Right lobe of liver (tissue), 4 donors: ENCODE measurements around the gene TBC1D13.

Source experiments
- POLR2A ChIP-seq: fragments of 450-650 bp; IDR thresholded peaks from one replicate; pipeline ENCODE4 v1.6.1; 2017; ENCODE audit warnings: antibody characterized with exemption, mild to moderate bottlenecking
- TF ChIP-seq, protein P1 (sequence below), 4 donors: fragments of 200-600 bp in 3 of 4; fragments of 450-650 bp in 1 of 4; IDR thresholded peaks; one replicate each; pipeline versions ENCODE4 v1.5.1 to v1.8.0; 2016 to 2022; ENCODE audit warnings: antibody characterized with exemption in 4 of 4, mild to moderate bottlenecking in 2 of 4
- donor health status: DM: no; HTN: no; CAD: no.
- donor health status: DM: no; HTN: no; CAD: no.
- donor health status: DM: no; HTN: yes; CAD: no.

DNA sequence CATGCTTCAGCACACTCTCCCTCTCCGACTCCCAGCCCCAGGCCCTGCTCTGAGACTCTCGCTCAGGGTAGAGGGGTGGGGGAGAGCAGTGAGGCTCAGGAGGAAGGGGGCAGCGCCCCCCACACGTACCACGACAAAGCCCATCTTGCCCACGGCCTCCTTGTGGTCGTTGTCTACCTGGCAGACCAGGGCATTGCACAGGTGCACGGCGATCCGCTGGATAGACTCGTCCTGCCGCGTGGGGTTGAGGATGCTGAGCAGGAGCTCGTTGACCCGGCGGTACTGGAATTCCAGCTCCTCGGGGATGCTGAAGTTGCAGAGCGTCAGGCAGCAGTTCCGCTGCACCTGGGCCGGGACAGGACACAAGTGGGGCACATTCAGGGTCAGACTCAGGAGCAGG, 44.7 kb upstream of the TBC1D13 start:
- TF ChIP-seq, protein P1, sequence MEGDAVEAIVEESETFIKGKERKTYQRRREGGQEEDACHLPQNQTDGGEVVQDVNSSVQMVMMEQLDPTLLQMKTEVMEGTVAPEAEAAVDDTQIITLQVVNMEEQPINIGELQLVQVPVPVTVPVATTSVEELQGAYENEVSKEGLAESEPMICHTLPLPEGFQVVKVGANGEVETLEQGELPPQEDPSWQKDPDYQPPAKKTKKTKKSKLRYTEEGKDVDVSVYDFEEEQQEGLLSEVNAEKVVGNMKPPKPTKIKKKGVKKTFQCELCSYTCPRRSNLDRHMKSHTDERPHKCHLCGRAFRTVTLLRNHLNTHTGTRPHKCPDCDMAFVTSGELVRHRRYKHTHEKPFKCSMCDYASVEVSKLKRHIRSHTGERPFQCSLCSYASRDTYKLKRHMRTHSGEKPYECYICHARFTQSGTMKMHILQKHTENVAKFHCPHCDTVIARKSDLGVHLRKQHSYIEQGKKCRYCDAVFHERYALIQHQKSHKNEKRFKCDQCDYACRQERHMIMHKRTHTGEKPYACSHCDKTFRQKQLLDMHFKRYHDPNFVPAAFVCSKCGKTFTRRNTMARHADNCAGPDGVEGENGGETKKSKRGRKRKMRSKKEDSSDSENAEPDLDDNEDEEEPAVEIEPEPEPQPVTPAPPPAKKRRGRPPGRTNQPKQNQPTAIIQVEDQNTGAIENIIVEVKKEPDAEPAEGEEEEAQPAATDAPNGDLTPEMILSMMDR (IDR thresholded peaks at IDR 0.05), result no peak
- no peak for TF ChIP-seq POLR2A
